ENCODE data around the gene ZNF135.

Gene ZNF135

GRCh38 chr19:58117841-58118575 lies 58.9 kb downstream of the ZNF135 start:
- Mint-ChIP-seq H3K27ac (ENCODE audit: low read depth) (no peak overlapping the region), H3K4me1 (no peaks in the 10 kb centered on the region), H3K9me3 (peaks cover 31% of the 10 kb centered on the region), H3K27me3 (no peaks in the 10 kb centered on the region), H3K36me3 (ENCODE audit: insufficient read depth) (peaks cover 2% of the 10 kb centered on the region), H3K4me3 (no peak overlapping the region)
- no peak for ATAC-seq (replicated peaks; ENCODE audit: extremely low read depth, poor library complexity, severe bottlenecking)
- DNase-seq (ENCODE audit: low spot score in 2 of 2), result no peak

DNA sequence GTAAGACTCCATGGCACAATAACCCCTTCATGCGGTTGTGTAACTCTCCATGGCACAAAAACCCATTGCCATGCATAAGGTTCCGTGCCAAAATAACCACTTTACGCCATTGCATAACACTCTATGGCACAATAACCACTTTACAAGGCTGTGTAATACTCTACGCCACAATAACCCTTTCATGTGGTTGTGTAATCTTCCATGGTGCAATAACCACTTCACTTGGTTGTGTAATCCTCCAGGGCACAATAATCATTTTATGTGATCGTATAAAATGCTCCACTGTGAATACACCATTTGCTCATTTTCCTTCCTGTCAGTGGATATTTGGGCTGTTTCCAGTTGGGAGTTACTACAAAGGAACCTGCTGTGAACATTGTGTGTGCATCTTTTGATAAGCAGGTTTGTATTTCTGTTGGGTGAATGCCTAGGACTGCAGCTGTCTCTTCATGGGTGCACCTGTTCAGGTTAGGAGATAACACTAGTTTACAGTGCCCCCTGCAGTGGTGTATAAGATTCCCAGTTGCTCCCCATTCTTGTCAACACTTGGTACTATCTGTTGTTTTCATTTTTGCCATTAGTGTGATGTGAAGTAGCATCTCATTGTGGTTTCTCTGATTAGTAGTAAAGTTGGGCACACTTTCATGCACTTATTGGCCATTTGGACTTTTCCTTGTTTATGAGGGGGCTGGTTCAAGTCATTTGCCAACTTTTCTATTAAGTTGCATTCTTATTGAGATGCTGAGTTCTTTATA lies 60.1 kb downstream of the ZNF135 start:
- H3K4me1 Mint-ChIP-seq, result no peaks in the 10 kb centered on the region
- no peak overlapping the region for H3K27ac Mint-ChIP-seq (ENCODE audit: low read depth)
- peaks cover 2% of the 10 kb centered on the region for H3K36me3 Mint-ChIP-seq (ENCODE audit: insufficient read depth)
- no peak overlapping the region for H3K4me3 Mint-ChIP-seq
- DNase-seq (ENCODE audit: low spot score in 2 of 2) (no peak), ATAC-seq (replicated peaks; ENCODE audit: extremely low read depth, poor library complexity, severe bottlenecking) (no peak)
- peaks cover 35% of the 10 kb centered on the region for H3K9me3 Mint-ChIP-seq
- no peaks in the 10 kb centered on the region for H3K27me3 Mint-ChIP-seq
